ENCODE results near the gene TMEM238. TPM values are rescaled to one million over a fixed set of nuclear protein-coding genes. Genes with fewer than 3 reads are reported as not detected.

TMEM238 gene
- polyA plus RNA-seq, 1 of the 3 experiments (the other 2 are of a cell fraction) = 0.12 TPM

DNA sequence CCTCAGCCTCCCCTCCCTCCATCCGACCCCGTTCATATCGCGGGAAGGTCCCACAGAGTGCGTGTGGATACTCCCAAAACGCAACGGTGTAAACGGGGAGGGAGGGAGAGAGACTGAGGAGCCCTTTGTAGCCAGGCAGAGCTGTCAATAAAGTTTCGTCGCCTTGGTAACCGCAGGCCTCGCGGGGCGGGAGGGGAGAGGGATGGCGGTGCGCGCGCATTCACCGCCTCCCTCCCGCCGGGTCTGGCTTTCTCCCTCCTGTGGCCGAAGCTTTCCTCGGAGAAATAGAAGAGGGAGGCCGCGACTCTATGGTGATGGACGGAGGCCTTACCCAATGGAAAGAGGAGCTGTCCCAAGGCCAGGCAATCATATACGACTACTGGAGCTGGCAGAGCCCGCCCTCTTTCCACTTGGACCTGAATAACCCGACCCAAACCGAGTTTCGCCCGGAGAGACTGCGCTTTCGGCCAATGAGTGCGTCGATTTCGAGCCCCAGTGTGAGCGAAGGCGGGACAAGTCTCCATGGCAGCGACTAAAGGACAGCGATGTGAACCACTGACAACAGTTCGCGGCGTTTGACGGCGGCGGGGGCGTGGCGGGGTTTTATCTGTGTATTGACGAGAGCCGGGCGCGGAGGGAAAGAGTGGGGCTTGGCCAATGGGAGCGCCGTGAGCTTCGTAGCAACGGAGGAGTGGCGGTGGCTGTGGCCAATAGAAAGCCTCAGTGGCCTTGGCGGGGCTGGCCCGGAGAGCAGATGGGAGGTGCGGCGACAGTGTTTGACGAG lies 44.8 kb downstream of the TMEM238 start, which contains the start of gene KMT5C (continued):
- TF ChIP-seq, protein P1, sequence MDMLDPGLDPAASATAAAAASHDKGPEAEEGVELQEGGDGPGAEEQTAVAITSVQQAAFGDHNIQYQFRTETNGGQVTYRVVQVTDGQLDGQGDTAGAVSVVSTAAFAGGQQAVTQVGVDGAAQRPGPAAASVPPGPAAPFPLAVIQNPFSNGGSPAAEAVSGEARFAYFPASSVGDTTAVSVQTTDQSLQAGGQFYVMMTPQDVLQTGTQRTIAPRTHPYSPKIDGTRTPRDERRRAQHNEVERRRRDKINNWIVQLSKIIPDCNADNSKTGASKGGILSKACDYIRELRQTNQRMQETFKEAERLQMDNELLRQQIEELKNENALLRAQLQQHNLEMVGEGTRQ (IDR thresholded peaks at IDR 0.05; ENCODE audit: borderline replicate concordance, low read depth, low read length) = no peak
- TF ChIP-seq SIN3A (IDR thresholded peaks at IDR 0.05; ENCODE audit: borderline replicate concordance, low read depth, low read length) (peak; percentile 65; the same call in 1 of the 2 replicates), RXRA (IDR thresholded peaks at IDR 0.05; ENCODE audit: borderline replicate concordance, low read depth) (no peak), JUND (IDR thresholded peaks at IDR 0.05) (no peak), GATA2 (CRISPR knock-in tag; IDR thresholded peaks at IDR 0.05) (peak; percentile 78), NRF1 (IDR thresholded peaks at IDR 0.05; ENCODE audit: low read depth, low read length) (peak; percentile 61; the same call in 1 of the 2 replicates), EZH2phosphoT487 (IDR thresholded peaks at IDR 0.05; ENCODE audit: borderline replicate concordance, low read depth) (no peak), RFX5 (IDR thresholded peaks at IDR 0.05; ENCODE audit: low read length) (peak; percentile 92), RCOR1 (IDR thresholded peaks at IDR 0.05; ENCODE audit: low read length) (no peak), FOXJ3 (CRISPR knock-in tag; IDR thresholded peaks at IDR 0.05) (peak; percentile 5; the same call in 1 of the 2 replicates), POLR2AphosphoS5 (IDR thresholded peaks at IDR 0.05; ENCODE audit: low read depth, low read length) (peak; percentile 55; the same call in 1 of the 2 replicates), RAD21 (IDR thresholded peaks at IDR 0.05; ENCODE audit: low read length) (peak; percentile 8; the same call in 1 of the 2 replicates), CHD2 (IDR thresholded peaks at IDR 0.05; ENCODE audit: low read length, partially characterized antibody) (peak; percentile 90)
- TF ChIP-seq, protein P2, sequence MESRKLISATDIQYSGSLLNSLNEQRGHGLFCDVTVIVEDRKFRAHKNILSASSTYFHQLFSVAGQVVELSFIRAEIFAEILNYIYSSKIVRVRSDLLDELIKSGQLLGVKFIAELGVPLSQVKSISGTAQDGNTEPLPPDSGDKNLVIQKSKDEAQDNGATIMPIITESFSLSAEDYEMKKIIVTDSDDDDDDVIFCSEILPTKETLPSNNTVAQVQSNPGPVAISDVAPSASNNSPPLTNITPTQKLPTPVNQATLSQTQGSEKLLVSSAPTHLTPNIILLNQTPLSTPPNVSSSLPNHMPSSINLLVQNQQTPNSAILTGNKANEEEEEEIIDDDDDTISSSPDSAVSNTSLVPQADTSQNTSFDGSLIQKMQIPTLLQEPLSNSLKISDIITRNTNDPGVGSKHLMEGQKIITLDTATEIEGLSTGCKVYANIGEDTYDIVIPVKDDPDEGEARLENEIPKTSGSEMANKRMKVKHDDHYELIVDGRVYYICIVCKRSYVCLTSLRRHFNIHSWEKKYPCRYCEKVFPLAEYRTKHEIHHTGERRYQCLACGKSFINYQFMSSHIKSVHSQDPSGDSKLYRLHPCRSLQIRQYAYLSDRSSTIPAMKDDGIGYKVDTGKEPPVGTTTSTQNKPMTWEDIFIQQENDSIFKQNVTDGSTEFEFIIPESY (IDR thresholded peaks at IDR 0.05; ENCODE audit: borderline replicate concordance, low read depth) = 0 out of 2 replicates have a peak, but pooled peaks have one; percentile 40
- TF ChIP-seq, protein P3, sequence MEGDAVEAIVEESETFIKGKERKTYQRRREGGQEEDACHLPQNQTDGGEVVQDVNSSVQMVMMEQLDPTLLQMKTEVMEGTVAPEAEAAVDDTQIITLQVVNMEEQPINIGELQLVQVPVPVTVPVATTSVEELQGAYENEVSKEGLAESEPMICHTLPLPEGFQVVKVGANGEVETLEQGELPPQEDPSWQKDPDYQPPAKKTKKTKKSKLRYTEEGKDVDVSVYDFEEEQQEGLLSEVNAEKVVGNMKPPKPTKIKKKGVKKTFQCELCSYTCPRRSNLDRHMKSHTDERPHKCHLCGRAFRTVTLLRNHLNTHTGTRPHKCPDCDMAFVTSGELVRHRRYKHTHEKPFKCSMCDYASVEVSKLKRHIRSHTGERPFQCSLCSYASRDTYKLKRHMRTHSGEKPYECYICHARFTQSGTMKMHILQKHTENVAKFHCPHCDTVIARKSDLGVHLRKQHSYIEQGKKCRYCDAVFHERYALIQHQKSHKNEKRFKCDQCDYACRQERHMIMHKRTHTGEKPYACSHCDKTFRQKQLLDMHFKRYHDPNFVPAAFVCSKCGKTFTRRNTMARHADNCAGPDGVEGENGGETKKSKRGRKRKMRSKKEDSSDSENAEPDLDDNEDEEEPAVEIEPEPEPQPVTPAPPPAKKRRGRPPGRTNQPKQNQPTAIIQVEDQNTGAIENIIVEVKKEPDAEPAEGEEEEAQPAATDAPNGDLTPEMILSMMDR (IDR thresholded peaks at IDR 0.05) = peak; percentile 33; the same call in 1 of the 2 replicates
- TF ChIP-seq, protein P4, sequence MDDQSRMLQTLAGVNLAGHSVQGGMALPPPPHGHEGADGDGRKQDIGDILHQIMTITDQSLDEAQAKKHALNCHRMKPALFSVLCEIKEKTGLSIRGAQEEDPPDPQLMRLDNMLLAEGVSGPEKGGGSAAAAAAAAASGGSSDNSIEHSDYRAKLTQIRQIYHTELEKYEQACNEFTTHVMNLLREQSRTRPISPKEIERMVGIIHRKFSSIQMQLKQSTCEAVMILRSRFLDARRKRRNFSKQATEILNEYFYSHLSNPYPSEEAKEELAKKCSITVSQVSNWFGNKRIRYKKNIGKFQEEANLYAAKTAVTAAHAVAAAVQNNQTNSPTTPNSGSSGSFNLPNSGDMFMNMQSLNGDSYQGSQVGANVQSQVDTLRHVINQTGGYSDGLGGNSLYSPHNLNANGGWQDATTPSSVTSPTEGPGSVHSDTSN (IDR thresholded peaks at IDR 0.05) = peak; percentile 98
